A673 (cell line): ENCODE results near the gene CDK14.

Experiments used
- EZH2 ChIP-seq: fragments of 200-600 bp; sonication (generic); IDR thresholded peaks from 2 replicates; pipeline ENCODE4 v1.6.1; 2017; ENCODE audit warnings: borderline replicate concordance, low read depth, mild to moderate bottlenecking, mixed read lengths, antibody characterized with exemption, low read length; ENCODE audit not compliant: poor library complexity, severe bottlenecking
- TF ChIP-seq, protein P1 (sequence below): fragments of 300-800, 200-600 bp; sonication (generic); conservative IDR thresholded peaks from 2 replicates; pipeline ENCODE4 v1.5.1; 2017; ENCODE audit warnings: low read depth, mild to moderate bottlenecking, antibody characterized with exemption, low read length, moderate library complexity, mixed read lengths

DNA sequence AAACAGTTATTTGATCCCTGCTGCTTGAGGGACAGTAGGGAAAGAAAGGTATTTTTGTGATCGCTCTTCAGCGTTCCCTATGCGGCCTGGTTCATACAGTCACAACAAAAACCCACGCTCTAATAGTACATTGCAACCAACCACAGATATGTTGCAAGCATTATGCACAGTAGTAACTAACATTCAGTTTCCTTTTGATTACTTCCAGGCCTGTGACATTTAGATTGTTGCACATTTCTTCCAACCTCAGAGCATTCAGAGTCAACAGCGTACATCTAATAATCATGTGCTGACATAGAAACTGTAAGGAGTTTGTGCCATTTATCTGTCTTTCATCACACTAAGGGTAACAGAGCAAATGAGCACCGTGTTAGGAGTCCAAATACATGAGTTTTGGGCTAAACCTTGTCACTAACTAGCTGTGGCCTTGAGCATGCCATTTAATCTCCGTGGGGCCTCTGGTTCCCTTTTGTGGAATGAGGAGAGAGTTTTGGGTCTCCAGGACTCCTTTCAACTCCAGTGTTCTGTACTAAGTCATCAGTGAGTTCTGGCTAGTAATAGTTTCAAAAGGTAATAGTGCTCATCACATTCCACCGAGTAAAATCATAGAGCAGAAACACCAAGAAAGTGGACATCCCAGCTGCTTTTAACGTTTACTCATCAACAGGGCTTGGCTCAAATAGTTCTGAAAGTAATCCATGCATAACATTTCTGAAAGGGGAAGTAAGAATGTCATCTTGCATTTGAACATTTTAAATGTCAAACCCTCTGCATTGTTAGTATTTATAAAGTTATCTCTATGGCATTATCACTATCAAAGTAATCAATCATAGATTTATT, 569.1 kb downstream of the CDK14 start:
- TF ChIP-seq, protein P1, sequence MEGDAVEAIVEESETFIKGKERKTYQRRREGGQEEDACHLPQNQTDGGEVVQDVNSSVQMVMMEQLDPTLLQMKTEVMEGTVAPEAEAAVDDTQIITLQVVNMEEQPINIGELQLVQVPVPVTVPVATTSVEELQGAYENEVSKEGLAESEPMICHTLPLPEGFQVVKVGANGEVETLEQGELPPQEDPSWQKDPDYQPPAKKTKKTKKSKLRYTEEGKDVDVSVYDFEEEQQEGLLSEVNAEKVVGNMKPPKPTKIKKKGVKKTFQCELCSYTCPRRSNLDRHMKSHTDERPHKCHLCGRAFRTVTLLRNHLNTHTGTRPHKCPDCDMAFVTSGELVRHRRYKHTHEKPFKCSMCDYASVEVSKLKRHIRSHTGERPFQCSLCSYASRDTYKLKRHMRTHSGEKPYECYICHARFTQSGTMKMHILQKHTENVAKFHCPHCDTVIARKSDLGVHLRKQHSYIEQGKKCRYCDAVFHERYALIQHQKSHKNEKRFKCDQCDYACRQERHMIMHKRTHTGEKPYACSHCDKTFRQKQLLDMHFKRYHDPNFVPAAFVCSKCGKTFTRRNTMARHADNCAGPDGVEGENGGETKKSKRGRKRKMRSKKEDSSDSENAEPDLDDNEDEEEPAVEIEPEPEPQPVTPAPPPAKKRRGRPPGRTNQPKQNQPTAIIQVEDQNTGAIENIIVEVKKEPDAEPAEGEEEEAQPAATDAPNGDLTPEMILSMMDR, result no peak
- no peak for TF ChIP-seq EZH2
